22Rv1 (cell line): ENCODE results near the gene GLCE.

Experiments
- ZFX ChIP-seq: fragments of 450-650 bp; IDR thresholded peaks from 2 replicates; pipeline ENCODE4 v1.6.1; 2017; ENCODE audit warnings: antibody characterized with exemption, borderline replicate concordance
- TF ChIP-seq, protein P1 (sequence below): fragments of 450-650 bp; IDR thresholded peaks from 2 replicates; pipeline ENCODE4 v1.5.1; 2017; ENCODE audit warnings: mild to moderate bottlenecking

GRCh38 chr15:69305204-69305931, 144.9 kb downstream of the GLCE start:
- TF ChIP-seq, protein P1, sequence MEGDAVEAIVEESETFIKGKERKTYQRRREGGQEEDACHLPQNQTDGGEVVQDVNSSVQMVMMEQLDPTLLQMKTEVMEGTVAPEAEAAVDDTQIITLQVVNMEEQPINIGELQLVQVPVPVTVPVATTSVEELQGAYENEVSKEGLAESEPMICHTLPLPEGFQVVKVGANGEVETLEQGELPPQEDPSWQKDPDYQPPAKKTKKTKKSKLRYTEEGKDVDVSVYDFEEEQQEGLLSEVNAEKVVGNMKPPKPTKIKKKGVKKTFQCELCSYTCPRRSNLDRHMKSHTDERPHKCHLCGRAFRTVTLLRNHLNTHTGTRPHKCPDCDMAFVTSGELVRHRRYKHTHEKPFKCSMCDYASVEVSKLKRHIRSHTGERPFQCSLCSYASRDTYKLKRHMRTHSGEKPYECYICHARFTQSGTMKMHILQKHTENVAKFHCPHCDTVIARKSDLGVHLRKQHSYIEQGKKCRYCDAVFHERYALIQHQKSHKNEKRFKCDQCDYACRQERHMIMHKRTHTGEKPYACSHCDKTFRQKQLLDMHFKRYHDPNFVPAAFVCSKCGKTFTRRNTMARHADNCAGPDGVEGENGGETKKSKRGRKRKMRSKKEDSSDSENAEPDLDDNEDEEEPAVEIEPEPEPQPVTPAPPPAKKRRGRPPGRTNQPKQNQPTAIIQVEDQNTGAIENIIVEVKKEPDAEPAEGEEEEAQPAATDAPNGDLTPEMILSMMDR = no peak
- no peak for TF ChIP-seq ZFX
